Pancreas (tissue), 10 donors: ENCODE data around the gene RSPO4. TPM values are rescaled to one million over a fixed set of nuclear protein-coding genes. Genes with fewer than 3 reads are reported as not detected.

Experiments
- ATAC-seq, 4 donors: fragments of 200-7000 bp; cut with Tn5 transposase; one replicate each; pipeline versions ENCODE4 v1.8.0 to v1.9.1; 2020; ENCODE audit warnings: mild to moderate bottlenecking in 4 of 4, moderate library complexity in 4 of 4
- DNase-seq, 6 donors: peaks; one replicate each; pipeline ENCODE4 v3.0.0-alpha.2; 2020
- FAIRE-seq: peaks from 2 replicates; lab custom pipeline; 2012; peaks lifted over from hg19 to GRCh38; lab: Jason Lieb, UNC
- H3K27ac ChIP-seq, 4 donors: fragments of 200-600 bp; sonication (generic); 1 replicate in 3 of 4; 2 replicates in 1 of 4; pipeline versions ENCODE4 v1.5.0 to v1.8.0; 2020
- H3K27me3 ChIP-seq, 4 donors: fragments of 200-600 bp; one replicate each; pipeline ENCODE4 v1.8.0; 2021
- H3K36me3 ChIP-seq, 3 donors: fragments of 200-600 bp; sonication (generic) in 1 of 3; one replicate each; pipeline versions ENCODE4 v1.5.0 to v1.8.0; 2020 to 2021
- H3K4me1 ChIP-seq, 3 donors: fragments of 200-600 bp; one replicate each; pipeline ENCODE4 v1.8.0; 2021
- H3K4me3 ChIP-seq, 4 donors: fragments of 200-600 bp; sonication (generic) in 2 of 4; one replicate each; pipeline versions ENCODE4 v1.5.0 to v1.8.0; 2020 to 2021
- H3K9me3 ChIP-seq, 4 donors: fragments of 200-600 bp; one replicate each; pipeline ENCODE4 v1.8.0; 2021
- WGBS, 2 donors: extraction: QIAGEN DNeasy Blood & Tissue Kit; methylation state at CpG; one replicate each; pipeline ENCODE4 v1.1.7; 2013; 5-methylcytosine and 5-hydroxymethylcytosine counted together
- intact Hi-C, 3 donors: fragments of 100-400 bp; cut with DNase I; formaldehyde crosslinking; loops; one replicate each; pipeline versions ENCODE4 v1.11.1 to v1.14.2; 2022
- polyA plus RNA-seq, 2 donors: library from polyadenylated mRNA; stranded (reverse); fragments of 200-250 nt; gene quantifications; one replicate each; pipeline ENCODE4 v1.2.3, GENCODE V29; 2013
- total RNA-seq, 6 donors: library from RNA; stranded (reverse); fragmentation: NEBNext Ultra II Directional in 4 of 6; extraction: Animal tissue kit (Norgen Biotek cat#: 25700) in 4 of 6; gene quantifications; one replicate each; pipeline versions ENCODE4 v1.2.1 to v1.2.4, GENCODE V29; 2021 to 2023
- TF ChIP-seq, protein P1 (sequence below), 4 donors: fragments of 200-600 bp; sonication (generic) in 3 of 4; IDR thresholded peaks; one replicate each; pipeline versions ENCODE4 v1.5.0 to v1.8.0; 2021; ENCODE audit warnings: antibody characterized with exemption in 4 of 4
- donor health status: healthy with polysubstance abuse.
- donor health status: DM: no; HTN: no; CAD: no; lungs with moderate emphysema.
- donor health status: DM: no; HTN: no; CAD: no.
- donor health status: control.
- donor health status: control.
- donor health status: Bipolar disorder and iron deficiency.
- donor health status: DM: yes; HTN: yes; CAD: no.
- donor health status: DM: no; HTN: no; CAD: no.
- donor health status: DM: no; HTN: no; CAD: no.
- donor health status: DM: yes; HTN: yes; CAD: no.

The RSPO4 gene
- total and polyA plus RNA-seq, 8 donors, result 0.08 to 0.28 (median 0.09) TPM; not detected in 3

DNA sequence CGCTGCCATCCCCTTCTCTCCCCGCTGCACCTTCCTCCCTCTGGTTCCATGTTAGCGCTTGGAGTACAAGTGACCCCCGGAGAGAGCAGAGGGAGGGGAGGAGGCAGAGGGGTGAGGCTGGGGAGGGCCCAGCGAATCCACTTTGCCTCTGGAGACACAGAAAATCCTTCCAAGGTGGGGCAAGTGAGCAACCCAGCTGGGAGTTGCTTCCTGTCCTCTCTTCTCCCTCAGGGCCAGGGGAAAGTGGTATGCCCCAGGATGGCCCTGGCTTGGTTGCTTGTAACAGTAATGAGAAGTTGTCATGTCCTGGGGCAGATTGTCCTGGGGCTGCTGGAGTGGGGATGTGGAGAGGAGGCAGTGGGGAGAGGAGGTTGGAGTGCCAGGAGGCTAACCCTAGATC, 85.3 kb downstream of the RSPO4 start:
- no peaks in the 10 kb centered on the region for H3K27me3 ChIP-seq
- TF ChIP-seq, protein P1, sequence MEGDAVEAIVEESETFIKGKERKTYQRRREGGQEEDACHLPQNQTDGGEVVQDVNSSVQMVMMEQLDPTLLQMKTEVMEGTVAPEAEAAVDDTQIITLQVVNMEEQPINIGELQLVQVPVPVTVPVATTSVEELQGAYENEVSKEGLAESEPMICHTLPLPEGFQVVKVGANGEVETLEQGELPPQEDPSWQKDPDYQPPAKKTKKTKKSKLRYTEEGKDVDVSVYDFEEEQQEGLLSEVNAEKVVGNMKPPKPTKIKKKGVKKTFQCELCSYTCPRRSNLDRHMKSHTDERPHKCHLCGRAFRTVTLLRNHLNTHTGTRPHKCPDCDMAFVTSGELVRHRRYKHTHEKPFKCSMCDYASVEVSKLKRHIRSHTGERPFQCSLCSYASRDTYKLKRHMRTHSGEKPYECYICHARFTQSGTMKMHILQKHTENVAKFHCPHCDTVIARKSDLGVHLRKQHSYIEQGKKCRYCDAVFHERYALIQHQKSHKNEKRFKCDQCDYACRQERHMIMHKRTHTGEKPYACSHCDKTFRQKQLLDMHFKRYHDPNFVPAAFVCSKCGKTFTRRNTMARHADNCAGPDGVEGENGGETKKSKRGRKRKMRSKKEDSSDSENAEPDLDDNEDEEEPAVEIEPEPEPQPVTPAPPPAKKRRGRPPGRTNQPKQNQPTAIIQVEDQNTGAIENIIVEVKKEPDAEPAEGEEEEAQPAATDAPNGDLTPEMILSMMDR (IDR thresholded peaks at IDR 0.05), result no peak
- 27 to 31% methylated on average over 5 of the region's 5 CpGs for WGBS, 2 donors
- intact Hi-C loops, result no loop called here
- DNase-seq, result no peak
- no peak for FAIRE-seq
- no peak overlapping the region for H3K4me3 ChIP-seq
- H3K4me1 ChIP-seq, result no peaks in the 10 kb centered on the region
- no peak for ATAC-seq
- no peaks in the 10 kb centered on the region for H3K9me3 ChIP-seq
- H3K36me3 ChIP-seq, result no peaks in the 10 kb centered on the region
- no peak overlapping the region for H3K27ac ChIP-seq

- H3K27me3 ChIP-seq, result no peaks in the 10 kb centered on the region
- ATAC-seq, result no peak
Measured at GRCh38 chr20:916125-916799, 85.8 kb downstream of the RSPO4 start, which contains the start of gene ANGPT4. TSS of gene ANGPT4 (minus strand) at chr20:916334. CDS start at chr20:916214, 120 bp downstream.

GRCh38 chr20:914727-915498, 87.2 kb downstream of the RSPO4 start:
- no peak for DNase-seq
- WGBS, 2 donors, result 46 to 59% methylated on average over 15 of the region's 15 CpGs
- intact Hi-C loops, result no loop called here

More at GRCh38 chr20:916125-916799, 85.8 kb downstream of the RSPO4 start, which contains the start of gene ANGPT4:
- Histone ChIP-seq H3K9me3 (no peaks in the 10 kb centered on the region), H3K4me3 (no peak within 1 kb of the TSS), H3K27ac (no peak within 1 kb of the TSS), H3K4me1 (no peaks in the 10 kb centered on the region), H3K36me3 (no peaks in the 10 kb centered on the region)
- TF ChIP-seq, protein P1 (IDR thresholded peaks at IDR 0.05), result no peak
- intact Hi-C loops, result no loop called here
- DNase-seq (no peak), FAIRE-seq (no peak)
- WGBS, 2 donors, result 25 to 32% methylated on average over 18 of the region's 18 CpGs

GRCh38 chr20:913306-913849, 88.7 kb downstream of the RSPO4 start:
- WGBS, 2 donors, result 69 to 78% methylated on average over 5 of the region's 5 CpGs
- no peaks in the 10 kb centered on the region for H3K27me3 ChIP-seq
- ATAC-seq (no peak), DNase-seq (no peak), FAIRE-seq (no peak)
- no peaks in the 10 kb centered on the region for H3K36me3 ChIP-seq
- intact Hi-C loops, result no loop called here
- H3K4me1 ChIP-seq, result no peaks in the 10 kb centered on the region
- H3K9me3 ChIP-seq, result no peaks in the 10 kb centered on the region
- H3K27ac ChIP-seq, result no peak overlapping the region
- TF ChIP-seq, protein P1 (IDR thresholded peaks at IDR 0.05), result no peak
- H3K4me3 ChIP-seq, result no peak overlapping the region

More at GRCh38 chr20:914727-915498, 87.2 kb downstream of the RSPO4 start:
- TF ChIP-seq, protein P1 (IDR thresholded peaks at IDR 0.05), result no peak
- Histone ChIP-seq H3K36me3 (no peaks in the 10 kb centered on the region), H3K27me3 (no peaks in the 10 kb centered on the region), H3K4me1 (no peaks in the 10 kb centered on the region), H3K4me3 (no peak overlapping the region), H3K27ac (no peak overlapping the region), H3K9me3 (no peaks in the 10 kb centered on the region)
- FAIRE-seq, result no peak
- ATAC-seq, result no peak
